ENCODE results near the gene LGR6.

LGR6 gene

GRCh38 chr1:202247104-202247503 lies 53.5 kb downstream of the LGR6 start:
- H3K4me3 ChIP-seq (ENCODE audit: low read depth, low read length, poor library complexity, severe bottlenecking): no peak overlapping the region
- no peak overlapping the region for H3K27ac ChIP-seq (ENCODE audit: low read depth, low read length, poor library complexity, severe bottlenecking)
- H3K4me2 ChIP-seq (ENCODE audit: low read length): no peak overlapping the region
- no peaks in the 10 kb centered on the region for H3K4me1 ChIP-seq (ENCODE audit: insufficient read depth, low read length, severe bottlenecking)
- no peaks in the 10 kb centered on the region for H3K36me3 ChIP-seq (ENCODE audit: insufficient read depth, low read length)
- H3F3A ChIP-seq (ENCODE audit: insufficient read depth, low read length): no peaks in the 10 kb centered on the region
- H3K9me3 ChIP-seq (ENCODE audit: low read length): no peaks in the 10 kb centered on the region
- H3K27me3 ChIP-seq (ENCODE audit: insufficient read depth, low read length): peaks cover 4% of the 10 kb centered on the region; the same call in 1 of the 2 replicates
- no peak for TF ChIP-seq CTCF (IDR thresholded peaks at IDR 0.05; ENCODE audit: low read length)
- no peak for TF ChIP-seq EZH2 (IDR thresholded peaks at IDR 0.05; ENCODE audit: borderline replicate concordance, low read length)
- H4K20me1 ChIP-seq (ENCODE audit: insufficient read depth, low read length): no peaks in the 10 kb centered on the region
- no peak overlapping the region for H2AFZ ChIP-seq (ENCODE audit: low read length)
- no peaks in the 10 kb centered on the region for H3K79me2 ChIP-seq (ENCODE audit: insufficient read depth, low read length)
- no peaks in the 10 kb centered on the region for H3K9me2 ChIP-seq (ENCODE audit: low read depth, low read length)
- H3K9ac ChIP-seq (ENCODE audit: low read length): no peak overlapping the region

- H3K4me2 ChIP-seq (ENCODE audit: low read length): no peak overlapping the region
- H3K27me3 ChIP-seq (ENCODE audit: insufficient read depth, low read length): peaks cover 4% of the 10 kb centered on the region; the same call in 1 of the 2 replicates
- no peaks in the 10 kb centered on the region for H3K9me2 ChIP-seq (ENCODE audit: low read depth, low read length)
Measured at GRCh38 chr1:202247837-202248795, 54.5 kb downstream of the LGR6 start.

GRCh38 chr1:202248861-202249260 lies 55.3 kb downstream of the LGR6 start:
- H3K9ac ChIP-seq (ENCODE audit: low read length): no peak overlapping the region
- peaks cover 4% of the 10 kb centered on the region; the same call in 1 of the 2 replicates for H3K27me3 ChIP-seq (ENCODE audit: insufficient read depth, low read length)
- H3K9me3 ChIP-seq (ENCODE audit: low read length): no peaks in the 10 kb centered on the region
- H3K27ac ChIP-seq (ENCODE audit: low read depth, low read length, poor library complexity, severe bottlenecking): no peak overlapping the region
- H3K4me1 ChIP-seq (ENCODE audit: insufficient read depth, low read length, severe bottlenecking): no peaks in the 10 kb centered on the region
- no peak for TF ChIP-seq EZH2 (IDR thresholded peaks at IDR 0.05; ENCODE audit: borderline replicate concordance, low read length)
- TF ChIP-seq CTCF (IDR thresholded peaks at IDR 0.05; ENCODE audit: low read length): no peak
- no peaks in the 10 kb centered on the region for H3K9me2 ChIP-seq (ENCODE audit: low read depth, low read length)
- H3K36me3 ChIP-seq (ENCODE audit: insufficient read depth, low read length): no peaks in the 10 kb centered on the region
- no peaks in the 10 kb centered on the region for H3K79me2 ChIP-seq (ENCODE audit: insufficient read depth, low read length)
- H4K20me1 ChIP-seq (ENCODE audit: insufficient read depth, low read length): no peaks in the 10 kb centered on the region
- H2AFZ ChIP-seq (ENCODE audit: low read length): no peak overlapping the region
- H3K4me3 ChIP-seq (ENCODE audit: low read depth, low read length, poor library complexity, severe bottlenecking): no peak overlapping the region
- H3K4me2 ChIP-seq (ENCODE audit: low read length): no peak overlapping the region
- no peaks in the 10 kb centered on the region for H3F3A ChIP-seq (ENCODE audit: insufficient read depth, low read length)

More at GRCh38 chr1:202247837-202248795, 54.5 kb downstream of the LGR6 start:
- Histone ChIP-seq H3K4me3 (ENCODE audit: low read depth, low read length, poor library complexity, severe bottlenecking) (no peak overlapping the region), H4K20me1 (ENCODE audit: insufficient read depth, low read length) (no peaks in the 10 kb centered on the region), H3K27ac (ENCODE audit: low read depth, low read length, poor library complexity, severe bottlenecking) (no peak overlapping the region), H3K4me1 (ENCODE audit: insufficient read depth, low read length, severe bottlenecking) (no peaks in the 10 kb centered on the region), H3F3A (ENCODE audit: insufficient read depth, low read length) (no peaks in the 10 kb centered on the region), H2AFZ (ENCODE audit: low read length) (no peak overlapping the region), H3K9ac (ENCODE audit: low read length) (no peak overlapping the region), H3K9me3 (ENCODE audit: low read length) (no peaks in the 10 kb centered on the region), H3K79me2 (ENCODE audit: insufficient read depth, low read length) (no peaks in the 10 kb centered on the region), H3K36me3 (ENCODE audit: insufficient read depth, low read length) (no peaks in the 10 kb centered on the region)
- TF ChIP-seq CTCF (IDR thresholded peaks at IDR 0.05; ENCODE audit: low read length): no peak
- no peak for TF ChIP-seq EZH2 (IDR thresholded peaks at IDR 0.05; ENCODE audit: borderline replicate concordance, low read length)

Data from OCI-LY1 (cell line).